HG03565 (cell line): ENCODE data around the gene TIAM2.
"Not testable (repeated sequence)": the region's sequence is repeated elsewhere in the genome, so short reads cannot be mapped to it uniquely, and the experiment has no call there.

Experiments used
- ATAC-seq: cut with Tn5 transposase; IDR thresholded peaks from one replicate; pipeline ENCODE4 v1.9.1; 2021; ENCODE audit warnings: mild to moderate bottlenecking, moderate library complexity; ENCODE audit not compliant: unreplicated experiment

The TIAM2 gene

DNA sequence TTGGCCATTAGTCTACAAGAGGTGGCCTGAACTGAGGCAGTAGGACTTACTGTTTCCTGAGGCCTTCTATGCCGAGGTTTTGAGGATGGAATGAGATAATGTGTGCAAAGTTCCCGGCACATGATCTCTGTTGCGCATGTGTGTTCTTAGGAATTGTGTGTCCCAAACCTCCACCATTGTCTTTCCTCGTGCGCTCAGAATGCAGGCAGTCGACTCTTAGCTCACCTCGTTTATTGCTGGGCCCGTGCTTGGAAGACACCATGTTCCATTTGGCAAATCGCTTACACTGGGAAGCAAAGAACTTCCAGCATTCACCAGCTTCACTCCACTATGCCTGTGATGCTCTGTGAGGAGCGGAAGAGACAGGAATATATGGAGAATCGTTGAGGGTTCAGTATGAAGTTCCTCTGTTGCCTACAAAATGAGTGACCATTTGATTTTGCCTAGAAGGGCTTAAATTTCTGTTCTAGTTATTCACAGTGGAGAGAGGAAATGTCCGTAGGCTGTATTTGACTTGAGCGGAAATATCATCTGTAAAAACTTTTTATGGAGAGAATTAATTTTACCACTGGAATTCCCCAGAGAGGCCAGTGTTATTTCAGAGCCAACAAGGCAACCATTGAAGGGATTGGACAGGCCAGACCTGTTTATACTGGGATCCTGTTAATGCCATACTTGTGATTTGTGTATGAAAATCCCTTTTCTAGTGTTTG lies 193.0 kb downstream of the TIAM2 start:
- no peak for ATAC-seq

DNA sequence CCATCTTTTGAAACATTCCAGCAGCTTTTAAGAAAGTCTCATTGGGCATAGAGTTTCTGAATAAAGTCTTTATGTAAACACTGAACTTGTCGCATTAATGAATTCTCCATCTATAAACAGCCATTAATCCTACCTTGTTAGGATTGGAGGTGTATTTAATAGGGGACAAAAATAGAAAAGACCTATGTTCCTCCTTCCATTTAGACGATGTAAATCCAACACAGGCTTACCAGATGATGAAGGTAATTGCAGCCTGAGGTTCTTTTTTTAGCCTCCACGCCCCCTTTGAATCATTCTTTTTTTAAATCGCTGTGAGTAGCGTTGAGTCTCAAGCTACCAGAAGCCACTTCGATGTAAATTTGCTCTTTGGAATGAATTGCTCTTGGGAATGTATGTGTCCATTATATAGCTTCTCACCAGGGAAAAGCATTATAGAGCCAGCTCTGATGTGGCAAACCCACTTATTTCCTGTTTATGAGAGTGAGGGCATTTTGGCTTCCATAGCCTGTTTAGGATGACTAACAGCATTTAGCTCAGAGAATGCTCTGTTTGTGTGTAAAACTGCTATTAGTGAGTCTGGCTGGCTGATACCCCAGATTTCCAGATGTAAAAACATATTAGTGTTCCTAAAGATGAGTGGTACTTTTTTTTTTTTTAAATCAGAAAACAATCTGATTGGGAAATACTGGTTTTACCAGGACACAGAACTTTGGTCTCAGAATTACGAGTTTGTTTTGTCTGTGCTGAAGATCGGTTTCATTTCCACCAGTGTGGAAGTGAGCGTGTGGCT lies 193.8 kb downstream of the TIAM2 start:
- no peak for ATAC-seq

DNA sequence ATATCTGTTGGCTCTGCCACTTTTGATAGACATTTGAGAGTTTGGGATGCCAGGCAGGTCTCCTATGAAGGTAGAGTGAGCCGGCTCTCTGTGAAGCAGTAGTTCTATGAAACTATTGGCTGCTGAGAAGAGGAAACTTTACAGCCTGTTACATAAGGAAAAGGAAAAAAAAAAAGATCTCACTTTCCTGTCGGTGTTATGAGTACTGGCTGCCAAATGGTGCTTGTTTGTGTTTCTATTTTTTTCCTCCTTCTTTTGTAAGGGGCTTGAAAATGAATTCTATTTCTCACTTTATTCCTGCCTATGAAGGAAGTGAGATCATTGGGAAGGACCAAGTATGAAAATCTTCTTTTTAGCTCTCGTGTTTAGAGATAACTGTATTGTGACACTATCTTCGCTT lies 195.6 kb downstream of the TIAM2 start:
- ATAC-seq, result no peak

DNA sequence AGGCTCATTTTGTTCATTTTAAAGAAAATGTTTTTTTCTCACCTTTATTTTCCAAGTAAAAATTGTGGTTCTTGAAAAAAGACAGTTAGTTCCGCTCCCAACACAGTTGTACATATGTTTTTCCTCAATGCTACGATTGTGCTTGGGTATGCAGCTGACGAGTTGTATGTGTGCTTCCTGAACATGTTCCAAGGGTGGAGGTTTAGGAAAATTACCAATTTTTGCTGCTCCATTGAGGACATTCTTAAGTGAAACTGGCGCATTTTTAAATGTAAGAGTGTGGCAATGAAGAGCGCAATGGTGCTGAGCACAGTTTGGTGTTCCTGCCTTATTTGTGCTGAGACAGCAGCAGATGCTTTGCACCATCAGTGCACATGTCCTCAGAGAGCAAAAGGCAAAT lies 198.4 kb downstream of the TIAM2 start:
- ATAC-seq, result no peak

DNA sequence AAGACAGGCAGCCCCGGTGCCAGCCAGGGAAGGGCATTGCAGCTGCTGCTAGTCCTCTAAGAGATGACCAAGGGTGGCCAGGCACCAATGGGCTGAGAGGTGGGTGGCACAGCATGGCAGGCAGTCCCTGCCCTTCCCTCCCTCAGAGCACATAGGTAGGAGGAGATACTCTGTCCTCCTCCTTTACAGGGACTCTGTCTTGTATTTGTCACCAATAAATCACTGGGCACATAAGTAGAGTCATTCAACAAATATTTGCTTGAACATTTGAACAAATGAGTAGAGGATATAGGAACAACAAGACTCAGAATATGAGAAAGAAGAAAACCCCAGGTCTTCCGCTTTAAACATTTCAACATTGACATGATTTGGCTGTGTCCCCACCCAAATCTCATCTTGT lies 199.3 kb downstream of the TIAM2 start:
- ATAC-seq, result no peak

DNA sequence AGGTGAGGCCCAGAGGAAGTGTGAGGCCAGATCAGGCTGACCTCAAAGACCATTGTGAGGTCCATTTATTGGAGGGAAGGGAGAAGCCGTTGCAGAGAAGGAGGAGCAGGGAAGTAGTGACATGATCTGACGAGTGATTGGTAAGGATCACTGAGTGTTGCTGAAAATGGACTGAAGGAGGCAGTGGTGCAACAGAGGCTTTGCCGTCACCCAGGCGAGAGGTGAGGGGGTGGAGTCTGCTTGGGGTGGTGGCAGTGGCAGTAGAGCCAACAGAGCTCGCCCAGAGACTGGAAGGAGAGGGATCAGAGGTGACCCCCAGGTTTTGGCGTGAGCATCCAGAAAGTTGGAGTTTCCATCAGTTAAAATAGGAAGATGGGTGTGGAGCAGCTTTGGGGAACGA lies 200.8 kb downstream of the TIAM2 start:
- no peak for ATAC-seq

DNA sequence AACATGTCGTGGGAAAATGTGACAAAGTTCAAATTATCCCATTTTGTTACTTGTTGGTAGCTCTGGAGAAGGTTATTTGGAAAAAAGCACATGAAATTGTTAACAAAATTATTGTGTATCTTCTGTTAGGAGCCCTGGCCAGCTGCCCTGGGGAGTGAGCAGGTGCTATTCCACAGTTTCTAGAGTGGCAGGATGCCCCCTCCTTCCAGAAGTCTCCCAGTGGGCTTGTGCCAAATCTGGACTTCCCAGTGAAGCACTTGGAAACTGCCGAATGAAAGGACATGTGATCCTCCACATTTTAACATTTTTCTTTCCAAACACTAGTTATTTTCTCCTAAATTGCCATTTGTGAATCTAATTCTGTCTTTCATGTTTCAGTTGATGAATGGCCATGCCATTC lies 201.8 kb downstream of the TIAM2 start:
- no peak for ATAC-seq

DNA sequence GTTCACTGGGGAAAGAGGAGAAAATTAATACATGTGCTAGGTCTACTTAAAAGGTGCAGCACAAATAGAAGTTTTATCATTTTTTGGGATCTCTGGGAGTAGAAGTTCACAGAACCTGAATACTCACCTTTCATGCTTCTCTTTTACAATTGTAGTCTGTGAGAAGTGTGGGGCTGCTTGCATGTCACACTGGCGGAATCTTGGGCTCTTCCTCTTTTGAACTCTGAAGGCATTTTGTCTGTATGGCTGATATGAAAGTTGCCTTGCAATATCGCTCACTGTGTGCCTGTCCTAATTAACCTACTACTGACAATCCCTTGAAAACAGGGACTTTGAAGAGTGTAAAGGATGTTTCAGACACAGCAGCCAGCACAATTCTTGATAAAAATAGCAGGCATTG lies 202.8 kb downstream of the TIAM2 start:
- ATAC-seq, result no peak

DNA sequence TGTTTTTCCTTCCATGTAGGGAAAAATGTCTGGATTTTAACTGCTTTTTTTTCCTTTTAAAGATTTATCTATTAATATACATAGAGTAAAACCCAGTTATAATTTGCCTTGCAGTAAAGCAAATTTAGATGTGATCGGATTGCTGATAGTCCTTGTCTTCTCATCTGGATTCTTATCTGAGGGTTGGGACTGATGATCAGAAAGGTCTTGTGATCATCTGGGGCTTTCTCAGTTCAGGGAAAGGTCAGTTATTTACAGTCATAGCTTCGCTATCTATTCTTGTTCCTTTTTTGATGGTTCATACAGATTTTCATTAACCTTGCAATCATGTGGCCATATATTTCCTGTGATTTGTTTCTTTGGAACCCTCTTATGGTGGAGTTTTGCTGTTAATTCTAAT lies 204.9 kb downstream of the TIAM2 start:
- ATAC-seq, result peak; percentile 70

DNA sequence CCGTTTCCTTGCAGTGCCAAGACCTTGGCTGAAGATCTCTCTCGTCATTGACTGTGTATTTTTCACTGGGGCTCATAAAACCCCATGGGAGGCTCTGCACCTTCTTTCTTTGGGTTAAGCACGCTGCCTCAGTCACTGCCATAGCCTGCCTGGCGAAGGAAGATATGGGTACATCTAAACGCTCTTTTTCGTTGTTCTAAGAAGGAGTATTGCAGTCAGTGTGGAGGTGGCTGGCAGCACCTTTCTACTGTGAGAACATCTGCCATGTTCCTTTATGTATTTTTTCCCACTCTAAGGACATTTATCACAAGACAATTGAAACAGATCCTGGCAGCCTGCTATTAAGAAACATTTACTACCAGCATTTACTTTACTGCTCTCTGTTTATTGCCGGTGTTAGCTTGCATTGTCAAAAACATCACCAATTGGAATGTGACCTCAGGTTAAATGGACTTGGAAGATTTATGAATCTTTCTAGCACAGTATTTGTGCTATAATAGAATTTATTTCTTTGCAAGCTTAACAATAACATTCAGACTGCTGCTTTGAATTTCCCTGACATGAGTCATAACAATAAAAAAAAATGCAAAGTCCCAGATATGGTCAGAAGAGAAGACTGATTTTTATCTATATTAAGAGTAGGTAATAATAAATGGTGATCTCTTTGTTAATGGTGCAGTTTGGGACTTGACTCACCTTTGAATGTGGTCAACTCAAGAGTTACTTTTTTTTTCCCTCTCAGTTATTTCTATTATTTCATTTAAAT lies 206.5 kb downstream of the TIAM2 start:
- ATAC-seq, result peak; percentile 57

DNA sequence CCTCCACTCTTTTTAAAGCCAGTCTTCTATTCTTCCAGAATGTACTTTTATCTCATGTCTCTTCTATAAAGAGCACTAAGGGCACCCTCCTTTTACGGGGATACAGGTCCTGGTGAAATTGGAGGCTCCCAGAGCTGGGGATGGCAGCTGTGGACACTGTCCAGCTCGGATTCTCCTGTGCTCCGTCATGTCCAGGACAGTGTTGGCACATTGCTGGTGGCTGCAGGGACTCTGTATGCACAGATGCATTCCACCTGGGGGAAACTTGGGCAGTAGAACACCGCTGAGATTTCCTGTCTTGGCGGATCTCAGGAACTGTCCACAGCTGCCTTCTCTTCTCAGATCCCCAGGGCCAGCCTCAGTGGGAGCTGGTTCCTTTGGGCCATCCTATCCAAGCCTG lies 212.1 kb downstream of the TIAM2 start:
- ATAC-seq, result no peak

DNA sequence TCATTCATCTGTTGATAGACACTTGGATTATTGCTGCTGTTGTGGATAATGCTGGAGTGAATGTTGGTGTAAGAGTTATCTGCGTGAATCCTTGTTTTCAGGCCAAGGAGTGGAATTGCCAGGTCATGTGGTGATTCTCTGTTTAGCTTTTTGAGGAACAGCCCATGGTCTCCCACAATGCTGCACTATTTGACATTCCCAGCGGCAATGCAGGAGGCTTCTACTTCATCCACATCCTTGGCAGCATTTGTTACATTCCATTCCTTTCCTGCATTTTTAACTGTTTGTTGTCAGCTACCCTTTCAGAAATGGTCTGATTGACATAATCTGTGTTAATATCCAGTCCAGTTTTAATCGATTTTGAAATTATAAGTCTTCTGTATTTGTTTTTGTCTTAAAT lies 217.0 kb downstream of the TIAM2 start:
- ATAC-seq, result no peak

DNA sequence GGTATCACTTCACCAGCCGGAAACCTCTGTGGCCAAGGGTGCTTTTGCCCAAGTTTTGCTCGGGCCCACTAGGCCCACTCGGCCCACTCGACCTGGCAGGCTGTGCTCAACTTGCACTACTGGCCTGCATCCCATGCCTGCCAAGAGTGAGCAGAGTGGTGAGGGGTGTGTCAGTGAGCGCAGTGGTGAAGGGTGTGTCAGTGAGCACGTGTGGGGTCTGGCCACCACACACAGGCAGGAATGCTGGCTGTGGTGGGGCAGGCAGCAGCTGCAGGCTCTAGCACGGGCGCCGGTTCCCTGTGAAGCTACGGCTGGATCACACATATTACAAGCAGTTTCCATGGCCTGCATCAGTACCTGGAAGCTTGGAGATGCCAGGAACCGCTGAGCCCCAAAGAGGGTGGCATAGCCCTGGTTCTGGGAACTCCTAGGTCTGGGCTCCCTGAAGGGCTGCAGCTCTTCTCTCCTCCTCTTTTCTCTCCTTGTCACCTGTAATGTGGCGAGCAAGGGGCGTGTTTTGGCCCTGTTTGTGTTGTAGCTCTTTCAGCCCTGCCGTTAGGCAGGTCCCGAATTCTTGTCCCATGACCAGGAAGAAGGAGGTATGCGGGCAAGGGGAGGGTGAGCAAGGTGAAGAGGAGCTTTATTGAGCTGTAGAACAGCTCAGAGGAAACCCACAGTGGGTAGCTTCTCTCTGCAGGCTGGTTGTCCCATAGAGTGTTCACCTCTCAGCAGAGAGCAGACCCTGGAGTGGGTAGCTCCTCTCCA lies 217.7 kb downstream of the TIAM2 start:
- ATAC-seq, result no peak

DNA sequence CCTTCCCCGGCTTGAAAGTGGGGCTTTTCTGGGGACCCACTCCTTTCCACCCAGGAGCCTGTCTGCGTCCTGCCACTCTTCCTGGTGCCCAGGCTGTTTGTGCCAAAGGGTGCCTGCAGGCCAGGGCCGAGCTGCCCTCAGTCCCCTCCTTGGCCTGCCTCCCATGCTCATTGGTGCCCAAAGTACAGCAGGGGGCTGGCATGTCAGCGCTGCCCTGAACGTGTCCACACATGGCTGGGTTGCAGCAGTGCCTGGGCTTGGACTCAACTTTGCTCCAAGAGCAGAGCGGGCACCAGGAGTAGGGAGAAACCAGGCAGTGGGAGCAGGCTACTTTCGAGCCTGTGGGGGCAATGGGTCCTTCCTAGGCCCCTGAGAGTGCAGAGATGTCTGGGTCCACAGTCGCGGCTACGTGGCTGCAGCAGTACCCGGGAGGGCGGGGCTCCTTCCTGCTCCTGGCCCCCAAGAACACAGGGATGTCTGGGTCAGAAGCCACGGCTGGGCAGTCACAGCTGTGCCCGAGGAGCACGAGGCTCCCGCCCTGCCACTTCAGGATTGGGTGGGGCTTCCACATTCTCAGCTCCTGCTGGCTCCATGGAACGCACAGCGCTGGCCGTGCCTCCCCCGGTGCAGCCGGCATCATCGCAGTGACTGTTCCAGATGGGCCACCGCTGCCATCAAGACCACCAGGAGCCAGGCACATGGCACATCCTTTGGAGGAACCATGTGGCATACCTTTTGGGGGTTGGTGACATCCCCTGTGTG lies 218.7 kb downstream of the TIAM2 start:
- ATAC-seq, result no peak

DNA sequence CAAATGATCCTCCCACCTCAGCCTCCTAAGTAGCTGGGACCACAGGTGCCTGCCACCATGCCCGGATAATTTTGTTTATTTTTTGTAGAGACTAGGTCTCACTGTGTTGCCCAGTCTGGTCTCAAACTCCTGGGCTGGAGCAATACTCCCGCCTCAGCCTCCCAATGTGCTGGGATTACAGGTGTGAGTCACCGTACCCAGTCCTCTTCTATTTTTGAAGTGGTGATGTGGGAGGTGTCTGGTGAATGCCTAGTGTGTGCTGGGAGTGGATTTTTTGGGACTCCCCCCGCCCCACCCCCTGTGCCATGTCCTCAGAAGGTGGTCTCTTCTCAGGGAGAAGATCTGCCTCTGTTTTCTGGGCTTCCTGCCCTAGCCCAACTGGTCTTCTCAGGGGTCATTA lies 220.8 kb downstream of the TIAM2 start:
- ATAC-seq, result no peak

DNA sequence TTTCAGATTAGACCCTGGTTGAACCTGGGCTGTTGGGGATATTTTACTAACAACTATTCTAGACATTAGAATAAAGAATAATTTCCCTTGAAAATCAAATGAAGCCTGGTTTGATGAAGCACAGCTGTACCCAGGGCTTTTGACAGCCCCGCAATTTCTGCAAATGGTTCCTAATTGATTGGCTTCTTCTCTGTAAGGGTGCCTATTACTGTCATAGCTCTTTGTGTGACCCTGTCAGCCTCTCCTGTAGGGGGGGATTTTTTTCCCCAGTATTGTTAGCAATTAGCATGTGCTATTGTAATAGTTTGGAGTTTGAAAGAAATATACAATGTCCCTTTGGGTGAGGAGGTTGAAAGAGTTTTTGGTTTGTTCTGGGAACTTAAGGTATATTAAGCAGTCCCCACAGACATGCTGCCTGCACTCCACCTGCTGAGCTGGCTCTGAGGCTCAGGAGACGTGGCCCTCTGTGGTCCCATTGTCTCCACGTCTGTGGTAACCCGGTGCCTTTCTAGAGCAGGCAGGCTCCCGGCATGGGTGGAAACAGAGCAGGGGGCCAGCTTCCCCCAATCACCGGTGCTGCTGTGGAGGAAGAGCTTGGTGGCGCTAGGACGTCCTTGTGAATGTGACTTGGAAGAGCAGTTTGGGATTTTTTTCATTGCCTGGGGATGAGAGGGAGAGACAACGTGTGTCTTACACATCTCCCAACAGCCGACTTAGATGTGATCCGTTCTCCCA lies 221.4 kb downstream of the TIAM2 start:
- no peak for ATAC-seq

DNA sequence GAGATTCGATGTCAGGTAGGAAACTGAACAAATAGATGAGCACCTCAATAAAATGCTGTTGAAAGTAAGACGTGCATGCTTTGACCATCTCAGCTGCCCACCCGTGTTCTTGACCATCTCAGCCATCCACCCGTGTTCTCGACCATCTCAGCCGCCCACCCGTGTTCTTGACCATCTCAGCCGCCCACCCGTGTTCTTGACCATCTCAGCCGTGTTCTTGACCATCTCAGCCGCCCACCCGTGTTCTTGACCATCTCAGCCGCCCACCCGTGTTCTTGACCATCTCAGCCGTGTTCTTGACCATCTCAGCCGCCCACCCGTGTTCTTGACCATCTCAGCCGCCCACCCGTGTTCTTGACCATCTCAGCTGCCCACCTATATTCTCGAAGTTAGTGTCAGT lies 223.6 kb downstream of the TIAM2 start:
- not testable (repeated sequence) for ATAC-seq

DNA sequence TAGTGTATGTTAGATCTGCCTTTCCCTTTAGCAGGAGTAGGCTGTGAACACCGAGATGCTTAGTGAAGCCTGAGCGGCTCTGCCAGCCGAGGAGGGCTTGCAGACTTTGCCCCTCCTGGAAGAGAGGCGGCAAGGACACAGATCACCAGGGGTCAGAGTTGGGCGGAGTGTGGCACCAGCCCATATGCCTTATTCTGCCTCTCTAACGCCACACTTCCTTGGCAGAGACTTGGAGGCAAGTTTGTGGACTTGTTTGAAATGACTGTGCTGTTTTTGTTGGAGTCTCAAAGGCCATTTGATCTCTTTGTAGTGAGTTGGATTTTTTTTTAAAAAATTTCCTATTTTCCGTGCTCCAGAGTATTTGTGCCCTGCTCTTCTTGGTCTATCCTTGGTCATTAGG lies 224.2 kb downstream of the TIAM2 start:
- no peak for ATAC-seq

DNA sequence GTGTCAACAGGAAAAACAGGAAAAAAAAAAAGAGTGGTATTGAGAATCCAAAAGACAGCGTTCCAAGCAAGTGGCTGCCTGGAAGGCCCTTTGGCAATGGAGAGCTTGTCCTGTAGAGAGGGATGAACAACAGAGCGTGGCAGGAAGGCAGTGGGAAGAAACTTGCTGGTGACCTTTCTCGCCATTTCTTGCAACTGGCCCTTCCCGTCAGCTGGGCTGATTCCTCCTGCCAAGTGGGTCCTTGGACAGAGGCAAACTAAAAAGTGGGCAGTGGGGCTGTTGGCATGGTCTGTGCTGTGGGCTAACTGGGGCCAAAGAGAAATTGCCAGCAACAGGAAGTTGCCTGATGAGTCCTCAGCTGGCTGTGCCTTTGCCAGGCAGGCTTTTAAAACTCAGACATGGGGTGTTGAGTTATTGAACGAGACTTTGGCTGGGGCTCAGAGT lies 224.8 kb downstream of the TIAM2 start:
- no peak for ATAC-seq

DNA sequence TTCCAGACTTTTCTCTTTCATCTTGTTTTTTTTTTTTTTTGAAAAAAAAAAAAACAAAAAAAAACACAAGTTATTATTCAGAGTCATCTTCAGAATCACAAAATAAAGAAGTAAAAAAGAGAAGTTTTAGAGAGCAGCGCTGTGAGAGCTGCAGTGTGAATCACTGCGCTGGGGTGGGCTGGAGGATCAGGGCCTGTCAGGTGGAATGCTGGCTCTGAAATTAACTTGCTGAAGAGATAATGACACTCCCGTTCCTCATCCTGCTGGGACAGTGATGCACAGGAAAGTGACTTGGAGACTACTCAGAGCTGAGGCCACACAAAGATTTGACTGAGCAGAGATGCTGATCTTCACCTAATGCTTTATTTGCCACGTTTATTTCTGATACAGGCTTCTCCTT lies 226.0 kb downstream of the TIAM2 start:
- no peak for ATAC-seq
